IgD-negative memory B cell (primary cell): ENCODE measurements around the gene AKAP8. TPM values are rescaled to one million over a fixed set of nuclear protein-coding genes. Genes with fewer than 3 reads are reported as not detected.
A peak's percentile ranks its signal among the peaks of the same experiment; 100 is the strongest.

Experiments
- H3K27ac Mint-ChIP-seq, 3 donors: one replicate each; pipeline ENCODE4 v1.8.0; 2020 to 2022; ENCODE audit warnings: mild to moderate bottlenecking in 3 of 3, mixed read lengths in 3 of 3, moderate library complexity in 1 of 3
- H3K27me3 Mint-ChIP-seq: one replicate; pipeline ENCODE4 v1.8.0; 2021; ENCODE audit warnings: mixed read lengths
- H3K36me3 Mint-ChIP-seq: one replicate; pipeline ENCODE4 v1.8.0; 2020; ENCODE audit warnings: mild to moderate bottlenecking, mixed read lengths
- H3K4me1 Mint-ChIP-seq, 3 donors: one replicate each; pipeline ENCODE4 v1.8.0; 2020 to 2022; ENCODE audit warnings: mixed read lengths in 3 of 3, mild to moderate bottlenecking in 1 of 3
- H3K4me3 Mint-ChIP-seq, 4 donors: one replicate each; pipeline ENCODE4 v1.8.0; 2020 to 2022; ENCODE audit warnings: mild to moderate bottlenecking in 4 of 4, mixed read lengths in 4 of 4, moderate library complexity in 3 of 4
- H3K9me3 Mint-ChIP-seq, 3 donors: one replicate each; pipeline ENCODE4 v1.8.0; 2020 to 2021; ENCODE audit warnings: mixed read lengths in 3 of 3, mild to moderate bottlenecking in 1 of 3
- polyA plus RNA-seq: library from polyadenylated mRNA; unstranded; fragments of 300-500 nt; fragmentation: Illumina TruSeq; gene quantifications from one replicate; pipeline ENCODE4 v1.2.3, GENCODE V29; 2021

Gene AKAP8
- 22.8 TPM for polyA plus RNA-seq

- Mint-ChIP-seq H3K4me1 (peaks cover 31 to 39% (median 33%) of the 10 kb centered on the region in 3 donors), H3K27ac (peak within 1 kb of the TSS; percentile 87 to 100 (median 98)), H3K9me3 (no peaks in the 10 kb centered on the region), H3K27me3 (no peaks in the 10 kb centered on the region), H3K4me3 (peak within 1 kb of the TSS; percentile 89 to 99 (median 98)), H3K36me3 (no peaks in the 10 kb centered on the region)
These were observed at the start of gene AKAP8 for GRCh38 chr19:15379083-15379998. TSS of gene AKAP8 (minus strand) at chr19:15379787. CDS start at chr19:15379731, 56 bp downstream.

- H3K9me3 Mint-ChIP-seq: no peaks in the 10 kb centered on the region
- H3K4me3 Mint-ChIP-seq: peak overlapping the region in 2 of 4 donors; percentile 43 to 48
- no peaks in the 10 kb centered on the region for H3K27me3 Mint-ChIP-seq
- H3K27ac Mint-ChIP-seq: no peak overlapping the region
- peaks cover 14 to 18% (median 14%) of the 10 kb centered on the region in 3 donors for H3K4me1 Mint-ChIP-seq
- H3K36me3 Mint-ChIP-seq: peaks cover 4% of the 10 kb centered on the region
These were observed 48.4 kb upstream of the AKAP8 start for GRCh38 chr19:15427991-15428471.

- peaks cover 4% of the 10 kb centered on the region for H3K36me3 Mint-ChIP-seq
- no peaks in the 10 kb centered on the region for H3K27me3 Mint-ChIP-seq
- no peak overlapping the region for H3K27ac Mint-ChIP-seq
- H3K4me1 Mint-ChIP-seq: peaks cover 12 to 17% (median 12%) of the 10 kb centered on the region in 3 donors
- H3K9me3 Mint-ChIP-seq: no peaks in the 10 kb centered on the region
- H3K4me3 Mint-ChIP-seq: no peak overlapping the region
These were observed 47.7 kb upstream of the AKAP8 start for GRCh38 chr19:15427350-15427700.

GRCh38 chr19:15426485-15427349 lies 47.1 kb upstream of the AKAP8 start:
- peaks cover 12 to 15% (median 12%) of the 10 kb centered on the region in 3 donors for H3K4me1 Mint-ChIP-seq
- H3K27ac Mint-ChIP-seq: peak overlapping the region in 1 of 3 donors; percentile 12
- peaks cover 5% of the 10 kb centered on the region for H3K36me3 Mint-ChIP-seq
- H3K27me3 Mint-ChIP-seq: no peaks in the 10 kb centered on the region
- peak overlapping the region in 2 of 4 donors; percentile 2 to 23 for H3K4me3 Mint-ChIP-seq
- H3K9me3 Mint-ChIP-seq: no peaks in the 10 kb centered on the region

- H3K9me3 Mint-ChIP-seq: no peaks in the 10 kb centered on the region
- H3K27ac Mint-ChIP-seq: no peak overlapping the region
- H3K4me1 Mint-ChIP-seq: peaks cover under 1 to 3% (median 2%) of the 10 kb centered on the region in 3 donors
- no peaks in the 10 kb centered on the region for H3K27me3 Mint-ChIP-seq
- H3K4me3 Mint-ChIP-seq: no peak overlapping the region
- H3K36me3 Mint-ChIP-seq: peaks cover 5% of the 10 kb centered on the region
These were observed 45.8 kb upstream of the AKAP8 start for GRCh38 chr19:15425321-15425950.

- Mint-ChIP-seq H3K4me1 (peaks cover 0 to 3% (median 0%) of the 10 kb centered on the region in 3 donors), H3K4me3 (no peak overlapping the region), H3K27ac (peak overlapping the region in 1 of 3 donors; percentile 57), H3K36me3 (peaks cover 5% of the 10 kb centered on the region), H3K9me3 (no peaks in the 10 kb centered on the region), H3K27me3 (no peaks in the 10 kb centered on the region)
These were observed 45.2 kb upstream of the AKAP8 start for GRCh38 chr19:15424692-15425272.

- H3K27ac Mint-ChIP-seq: no peak overlapping the region
- H3K36me3 Mint-ChIP-seq: peaks cover 5% of the 10 kb centered on the region
- peaks cover 1 to 8% (median 1%) of the 10 kb centered on the region in 3 donors for H3K4me1 Mint-ChIP-seq
- no peak overlapping the region for H3K4me3 Mint-ChIP-seq
- H3K27me3 Mint-ChIP-seq: no peaks in the 10 kb centered on the region
- H3K9me3 Mint-ChIP-seq: no peaks in the 10 kb centered on the region
These were observed 44.5 kb upstream of the AKAP8 start for GRCh38 chr19:15424121-15424520.

- Mint-ChIP-seq H3K4me1 (peaks cover 7 to 8% (median 8%) of the 10 kb centered on the region in 3 donors), H3K4me3 (no peak overlapping the region), H3K36me3 (peaks cover 7% of the 10 kb centered on the region), H3K27me3 (no peaks in the 10 kb centered on the region), H3K9me3 (no peaks in the 10 kb centered on the region), H3K27ac (no peak overlapping the region)
These were observed 43.5 kb upstream of the AKAP8 start for GRCh38 chr19:15423130-15423529.

GRCh38 chr19:15422296-15423075 lies 42.9 kb upstream of the AKAP8 start:
- Mint-ChIP-seq H3K27ac (peak overlapping the region in 1 of 3 donors; percentile 62), H3K36me3 (peaks cover 7% of the 10 kb centered on the region)

GRCh38 chr19:15421721-15422260 lies 42.2 kb upstream of the AKAP8 start:
- Mint-ChIP-seq H3K4me1 (peaks cover 18 to 21% (median 20%) of the 10 kb centered on the region in 3 donors), H3K9me3 (no peaks in the 10 kb centered on the region), H3K4me3 (no peak overlapping the region), H3K36me3 (peaks cover 7% of the 10 kb centered on the region), H3K27ac (no peak overlapping the region), H3K27me3 (no peaks in the 10 kb centered on the region)

More at GRCh38 chr19:15422296-15423075, 42.9 kb upstream of the AKAP8 start:
- H3K4me3 Mint-ChIP-seq: no peak overlapping the region
- peaks cover 13 to 15% (median 14%) of the 10 kb centered on the region in 3 donors for H3K4me1 Mint-ChIP-seq
- no peaks in the 10 kb centered on the region for H3K27me3 Mint-ChIP-seq
- no peaks in the 10 kb centered on the region for H3K9me3 Mint-ChIP-seq

GRCh38 chr19:15421136-15421695 lies 41.6 kb upstream of the AKAP8 start:
- no peak overlapping the region for H3K4me3 Mint-ChIP-seq
- H3K27ac Mint-ChIP-seq: no peak overlapping the region

GRCh38 chr19:15419413-15420025 lies 39.9 kb upstream of the AKAP8 start:
- Mint-ChIP-seq H3K4me3 (peak overlapping the region; percentile 83 to 100 (median 98)), H3K4me1 (peaks cover 27 to 31% (median 28%) of the 10 kb centered on the region in 3 donors), H3K9me3 (no peaks in the 10 kb centered on the region), H3K27me3 (no peaks in the 10 kb centered on the region), H3K27ac (peak overlapping the region; percentile 95 to 99 (median 99)), H3K36me3 (peaks cover 11% of the 10 kb centered on the region)

More at GRCh38 chr19:15421136-15421695, 41.6 kb upstream of the AKAP8 start:
- peaks cover 21 to 26% (median 26%) of the 10 kb centered on the region in 3 donors for H3K4me1 Mint-ChIP-seq
- H3K27me3 Mint-ChIP-seq: no peaks in the 10 kb centered on the region
- H3K9me3 Mint-ChIP-seq: no peaks in the 10 kb centered on the region
- peaks cover 9% of the 10 kb centered on the region for H3K36me3 Mint-ChIP-seq
